Measurements from ENCODE around the gene NDUFB6. TPM values are rescaled to one million over a fixed set of nuclear protein-coding genes. Genes with fewer than 3 reads are reported as not detected.

The NDUFB6 gene
- total RNA-seq (10 to 100 TPM; 21.7 to 36.7 (median 25.3) TPM), polyA plus RNA-seq (10 to 100 TPM; 18.0 to 33.9 (median 31.9) TPM)
- long read RNA-seq, donor 1, transcript NDUFB6-203 (4 exons, 1,366 nt): major isoform, 70 of 73 reads
- long read RNA-seq, donor 1, partial matches to known transcripts: 0 of 73 reads
- long read RNA-seq, donor 1, other reads (novel, unspliced or antisense): 0 of 73 reads
- long read RNA-seq, donor 2, transcript NDUFB6-203 (4 exons, 1,366 nt): major isoform, 58 of 60 reads
- long read RNA-seq, donor 2, partial matches to known transcripts: 0 of 60 reads
- long read RNA-seq, donor 2, other reads (novel, unspliced or antisense): 0 of 60 reads

GRCh38 chr9:32572900-32573523, at the start of gene NDUFB6:
NDUFB6 (minus strand) TSS chr9:32573159; CDS start chr9:32573060, 99 bp downstream.
- TF ChIP-seq POLR2AphosphoS5 (IDR thresholded peaks at IDR 0.05) (peak; percentile 98 to 99 (median 98)), CTCF (IDR thresholded peaks at IDR 0.05 in 8 of 11, conservative IDR thresholded peaks at IDR 0.05 in 3 of 11) (peak in 1 of 11 experiments; percentile 1), POLR2A (IDR thresholded peaks at IDR 0.05) (peak; percentile 13 to 82 (median 21))
- Histone ChIP-seq H3K9me3 (no peaks in the 10 kb centered on the region), H3K27me3 (replicated peaks in 1 of 7) (no peaks in the 10 kb centered on the region), H3K36me3 (peaks cover 0 to 24% (median 1%) of the 10 kb centered on the region in 6 donors), H3K4me3 (peak within 1 kb of the TSS; percentile 75 to 96 (median 88)), H3K4me1 (peaks cover 12 to 42% (median 30%) of the 10 kb centered on the region in 6 donors), H3K27ac (peak within 1 kb of the TSS; percentile 90 to 97 (median 94))
- WGBS, 5 donors: 0 to 1% (median 0%) methylated on average over 36 of the region's 36 CpGs
- DNase-seq: peak; percentile 99
- intact Hi-C loops (cut with DNase I; ENCODE audit: low total_unique reads): no loop called here

GRCh38 chr9:32618261-32618660, 45.3 kb upstream of the NDUFB6 start:
- 68 to 78% (median 76%) methylated on average over 5 of the region's 5 CpGs for WGBS, 5 donors
- no peak overlapping the region for H3K4me3 ChIP-seq
- no peaks in the 10 kb centered on the region for H3K9me3 ChIP-seq
- H3K27me3 ChIP-seq (replicated peaks in 1 of 7): peaks cover 0 to 34% (median 5%) of the 10 kb centered on the region in 7 donors
- no peak overlapping the region for H3K27ac ChIP-seq
- H3K4me1 ChIP-seq: no peaks in the 10 kb centered on the region
- DNase-seq: no peak
- TF ChIP-seq POLR2A (IDR thresholded peaks at IDR 0.05) (no peak), CTCF (IDR thresholded peaks at IDR 0.05 in 8 of 11, conservative IDR thresholded peaks at IDR 0.05 in 3 of 11) (no peak), POLR2AphosphoS5 (IDR thresholded peaks at IDR 0.05) (no peak)
- intact Hi-C loops (cut with DNase I; ENCODE audit: low total_unique reads): no loop called here
- no peaks in the 10 kb centered on the region for H3K36me3 ChIP-seq

GRCh38 chr9:32606811-32607210, 33.9 kb upstream of the NDUFB6 start:
- H3K36me3 ChIP-seq: no peaks in the 10 kb centered on the region
- H3K27ac ChIP-seq: no peak overlapping the region
- H3K4me1 ChIP-seq: no peaks in the 10 kb centered on the region
- peaks cover 0 to 14% (median 8%) of the 10 kb centered on the region in 8 donors for H3K9me3 ChIP-seq
- intact Hi-C loops (cut with DNase I; ENCODE audit: low total_unique reads): no loop called here
- H3K27me3 ChIP-seq (replicated peaks in 1 of 7): no peaks in the 10 kb centered on the region
- no peak overlapping the region for H3K4me3 ChIP-seq
- WGBS, 5 donors: 53 to 62% (median 56%) methylated on average over 2 of the region's 2 CpGs
- TF ChIP-seq POLR2AphosphoS5 (IDR thresholded peaks at IDR 0.05): no peak
- TF ChIP-seq POLR2A (IDR thresholded peaks at IDR 0.05): no peak
- TF ChIP-seq CTCF (IDR thresholded peaks at IDR 0.05 in 8 of 11, conservative IDR thresholded peaks at IDR 0.05 in 3 of 11): no peak
- DNase-seq: no peak

All from spleen (tissue), 13 donors.